Gastrocnemius medialis (tissue), 4 donors: ENCODE data around the gene VRK2.

Experiments
- POLR2A ChIP-seq, 2 donors: fragments of 450-650 bp; IDR thresholded peaks; one replicate each; pipeline ENCODE4 v1.6.1; 2017; ENCODE audit warnings: antibody characterized with exemption in 2 of 2, mild to moderate bottlenecking in 2 of 2, moderate library complexity in 2 of 2
- TF ChIP-seq, protein P1 (sequence below), 5 experiments: fragments of 450-650 bp in 3 of 5; fragments of 200-600 bp in 2 of 5; sonication (generic) in 2 of 5; IDR thresholded peaks in 4 of 5; conservative IDR thresholded peaks in 1 of 5; 1 replicate in 4 of 5; 2 replicates in 1 of 5; pipeline ENCODE4 v1.5.1; 2016 to 2019; ENCODE audit warnings: antibody characterized with exemption in 5 of 5, mild to moderate bottlenecking in 3 of 5, moderate library complexity in 3 of 5

DNA sequence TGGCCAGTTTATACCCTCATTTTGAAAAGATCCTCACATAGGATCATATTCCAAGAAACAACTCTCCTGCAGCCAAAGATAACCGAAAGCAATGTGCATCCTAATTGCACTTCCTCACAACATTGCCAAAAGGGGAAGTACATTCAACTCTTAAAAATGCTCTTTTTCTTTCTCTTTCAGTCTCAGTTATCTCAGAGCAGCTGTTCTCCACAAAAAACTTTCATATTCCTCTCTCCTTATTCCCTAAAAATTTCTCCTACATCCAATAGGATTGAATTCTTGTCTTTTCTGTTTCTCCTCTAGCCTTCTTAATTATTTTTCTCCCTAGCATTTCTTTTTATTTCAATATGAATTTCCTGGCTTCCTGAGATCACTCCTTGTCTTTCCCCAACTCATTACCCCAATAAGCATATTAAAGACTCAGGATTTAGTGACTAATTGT, 7.4 kb upstream of the VRK2 start:
- TF ChIP-seq, protein P1, sequence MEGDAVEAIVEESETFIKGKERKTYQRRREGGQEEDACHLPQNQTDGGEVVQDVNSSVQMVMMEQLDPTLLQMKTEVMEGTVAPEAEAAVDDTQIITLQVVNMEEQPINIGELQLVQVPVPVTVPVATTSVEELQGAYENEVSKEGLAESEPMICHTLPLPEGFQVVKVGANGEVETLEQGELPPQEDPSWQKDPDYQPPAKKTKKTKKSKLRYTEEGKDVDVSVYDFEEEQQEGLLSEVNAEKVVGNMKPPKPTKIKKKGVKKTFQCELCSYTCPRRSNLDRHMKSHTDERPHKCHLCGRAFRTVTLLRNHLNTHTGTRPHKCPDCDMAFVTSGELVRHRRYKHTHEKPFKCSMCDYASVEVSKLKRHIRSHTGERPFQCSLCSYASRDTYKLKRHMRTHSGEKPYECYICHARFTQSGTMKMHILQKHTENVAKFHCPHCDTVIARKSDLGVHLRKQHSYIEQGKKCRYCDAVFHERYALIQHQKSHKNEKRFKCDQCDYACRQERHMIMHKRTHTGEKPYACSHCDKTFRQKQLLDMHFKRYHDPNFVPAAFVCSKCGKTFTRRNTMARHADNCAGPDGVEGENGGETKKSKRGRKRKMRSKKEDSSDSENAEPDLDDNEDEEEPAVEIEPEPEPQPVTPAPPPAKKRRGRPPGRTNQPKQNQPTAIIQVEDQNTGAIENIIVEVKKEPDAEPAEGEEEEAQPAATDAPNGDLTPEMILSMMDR (IDR thresholded peaks at IDR 0.05 in 4 of 5, conservative IDR thresholded peaks at IDR 0.05 in 1 of 5), result no peak
- no peak for TF ChIP-seq POLR2A (IDR thresholded peaks at IDR 0.05)
